NOMO-1 (cell line): ENCODE measurements around the gene ATP2B1.

Source experiments
- DNase-seq, 2 experiments: peaks; one replicate each; lab custom pipeline; 2025; ENCODE audit not compliant: unreplicated experiment in 2 of 2; lab: John Stamatoyannopoulos, UW

ATP2B1 gene

DNA sequence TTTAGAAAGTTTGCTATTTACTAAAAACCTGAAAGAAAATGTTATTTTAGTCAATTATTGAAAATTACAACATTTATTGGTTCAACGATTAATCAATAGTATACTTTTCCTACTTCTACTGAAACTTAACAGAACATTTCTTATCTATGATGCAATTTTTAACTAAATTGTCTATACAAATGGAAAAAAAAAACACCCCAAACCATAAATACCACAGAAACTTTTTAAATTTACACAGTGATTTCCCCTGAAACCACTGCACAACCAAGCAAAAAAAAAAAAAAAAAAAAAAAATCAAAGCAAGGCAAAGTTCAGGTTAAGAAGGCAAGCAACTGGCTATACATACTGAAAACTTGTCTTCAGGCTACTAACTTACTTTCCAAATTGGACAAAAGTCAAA is 110.9 kb downstream of the ATP2B1 start:
- no peak for DNase-seq

DNA sequence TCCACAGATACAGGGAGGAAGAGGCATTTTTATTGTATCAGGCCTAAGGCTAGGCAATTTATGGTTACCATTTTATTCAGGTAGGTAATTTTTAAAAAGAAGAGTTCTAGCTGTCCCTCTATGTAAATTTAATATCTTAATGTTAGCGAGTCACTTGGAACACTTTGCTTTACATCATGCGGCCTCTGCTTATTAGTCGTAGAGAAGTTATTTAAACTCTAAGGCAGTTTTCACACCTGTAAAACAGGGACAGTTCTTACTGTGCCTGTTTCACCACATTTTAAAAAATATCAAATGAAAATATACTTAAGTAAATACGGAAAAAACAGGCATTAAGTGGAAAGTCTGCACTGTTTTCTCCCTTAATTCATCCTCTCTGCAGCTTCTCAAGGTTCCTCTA is 111.4 kb downstream of the ATP2B1 start:
- DNase-seq, result no peak

DNA sequence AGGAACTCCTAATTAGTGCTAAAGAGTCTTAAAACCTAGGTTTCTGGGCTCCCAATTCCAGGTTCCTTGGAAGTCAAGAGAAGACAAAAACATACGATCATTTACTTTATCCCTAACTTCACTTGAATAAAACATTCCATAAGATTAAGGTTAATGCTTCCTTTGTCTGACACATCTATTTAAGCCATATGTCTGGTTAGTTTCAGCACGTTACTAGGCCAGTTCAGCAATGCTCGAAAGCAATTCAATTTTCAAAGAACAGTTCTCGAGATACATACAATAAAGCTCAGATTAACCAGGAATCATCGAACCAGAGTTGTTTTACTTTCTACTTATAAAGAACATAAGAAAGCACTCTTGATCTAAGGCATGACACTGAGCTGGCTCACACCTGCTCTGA is 114.8 kb downstream of the ATP2B1 start:
- DNase-seq, result no peak

DNA sequence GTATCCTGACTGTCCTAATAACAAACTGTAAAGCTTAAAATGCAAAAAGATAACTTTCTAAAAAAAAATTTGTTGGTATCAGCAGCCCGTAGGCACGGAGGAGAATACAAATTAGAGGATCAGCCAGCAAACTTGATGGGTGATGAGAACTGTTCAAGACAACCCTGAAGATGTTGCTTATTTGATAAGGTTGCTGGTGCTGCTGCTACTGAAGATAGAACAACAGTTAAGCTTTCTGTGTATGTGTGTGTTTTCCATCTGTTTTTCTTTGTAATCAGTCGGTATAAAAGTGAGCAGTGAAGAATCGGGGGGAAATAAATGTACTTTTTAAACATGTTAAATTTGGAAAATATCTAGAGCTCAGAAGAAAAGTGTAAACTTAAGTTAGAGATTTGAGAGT is 115.4 kb downstream of the ATP2B1 start:
- no peak for DNase-seq

DNA sequence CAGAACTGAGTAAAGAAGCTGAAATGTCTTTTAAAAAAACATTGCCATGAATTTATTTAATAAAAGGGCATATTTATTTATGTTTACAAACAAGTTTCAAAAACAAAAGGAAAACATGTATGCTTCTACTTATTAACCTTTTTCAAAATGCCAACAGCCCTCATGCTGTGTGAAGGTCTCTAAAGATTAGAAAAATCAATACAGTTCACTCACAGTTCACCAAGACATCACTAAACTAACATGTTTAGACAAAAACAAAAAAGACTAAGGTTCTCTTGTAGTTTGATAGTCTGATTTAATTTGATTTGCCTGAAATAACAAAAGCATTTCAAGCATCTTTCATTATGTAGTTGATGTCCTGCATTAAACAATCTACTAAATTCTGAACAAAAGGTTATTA is 118.9 kb downstream of the ATP2B1 start:
- no peak for DNase-seq

DNA sequence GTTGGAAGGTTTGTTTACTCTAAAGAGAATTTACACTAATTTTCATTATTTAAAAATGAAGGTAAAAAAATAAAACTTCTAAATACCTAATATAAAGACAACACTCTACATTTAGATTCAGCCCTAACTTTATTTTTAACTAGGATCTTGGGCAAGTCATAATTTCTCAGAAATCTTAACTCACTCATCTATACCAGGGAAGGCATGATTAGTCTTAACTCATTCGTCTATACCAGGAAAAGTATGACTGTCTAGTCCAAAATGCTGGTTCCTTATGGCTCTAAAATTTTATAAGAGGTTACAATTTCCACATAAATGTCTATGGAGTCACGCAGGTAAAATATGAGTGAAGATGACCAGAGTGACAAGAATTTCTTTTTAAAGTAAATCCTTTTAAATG is 130.1 kb downstream of the ATP2B1 start:
- DNase-seq, result no peak

DNA sequence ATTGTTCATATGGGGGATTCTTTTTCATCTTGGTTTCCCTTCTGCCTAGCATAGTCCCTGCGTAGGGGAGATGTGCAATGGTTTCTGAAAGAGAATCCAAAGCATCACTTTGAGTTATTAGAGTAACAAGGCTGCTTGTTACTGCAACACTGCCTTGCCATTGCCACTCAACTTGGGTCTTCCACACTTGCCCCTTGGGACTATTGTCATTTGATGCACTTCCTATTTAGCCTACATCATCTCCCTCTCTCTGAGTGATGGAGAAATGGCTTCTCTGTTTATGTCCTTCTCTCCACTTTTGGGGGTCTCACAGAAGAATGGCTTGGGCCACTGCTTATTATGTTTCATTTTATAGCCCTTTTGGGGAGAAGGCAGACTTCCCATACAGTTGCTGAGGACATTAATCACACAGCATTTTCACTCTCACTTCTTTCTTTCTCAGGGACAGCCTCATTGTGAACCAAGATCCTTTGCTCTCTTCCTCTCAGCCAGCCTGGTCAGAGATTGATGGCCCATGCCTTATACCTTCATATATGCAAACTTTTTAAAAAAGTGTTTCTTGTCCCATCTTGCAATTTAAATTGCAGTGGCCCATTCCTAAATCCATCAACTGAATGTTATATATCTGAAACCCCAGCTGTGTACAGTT is 131.9 kb downstream of the ATP2B1 start:
- DNase-seq, result peak in 1 of 2 experiments; percentile 52

DNA sequence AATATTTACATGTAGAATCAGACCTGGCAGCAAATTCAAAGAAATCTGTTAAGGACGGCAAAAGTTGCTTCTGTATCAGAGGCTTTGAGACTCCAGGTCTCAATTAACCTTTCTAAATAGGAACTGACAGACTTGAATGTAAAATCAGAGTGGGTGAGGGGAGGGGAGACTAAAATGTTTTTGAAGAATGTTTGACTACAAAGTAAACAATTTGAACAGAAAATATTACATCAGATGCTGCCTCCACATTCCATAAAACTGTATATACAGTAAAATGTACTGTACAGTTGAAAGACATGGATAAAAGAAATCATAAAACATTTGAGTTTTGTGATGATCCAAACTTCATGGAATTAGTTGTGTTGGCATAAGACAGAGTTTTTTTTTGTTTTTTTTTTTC is 133.3 kb downstream of the ATP2B1 start:
- DNase-seq, result peak in 1 of 2 experiments; percentile 40

DNA sequence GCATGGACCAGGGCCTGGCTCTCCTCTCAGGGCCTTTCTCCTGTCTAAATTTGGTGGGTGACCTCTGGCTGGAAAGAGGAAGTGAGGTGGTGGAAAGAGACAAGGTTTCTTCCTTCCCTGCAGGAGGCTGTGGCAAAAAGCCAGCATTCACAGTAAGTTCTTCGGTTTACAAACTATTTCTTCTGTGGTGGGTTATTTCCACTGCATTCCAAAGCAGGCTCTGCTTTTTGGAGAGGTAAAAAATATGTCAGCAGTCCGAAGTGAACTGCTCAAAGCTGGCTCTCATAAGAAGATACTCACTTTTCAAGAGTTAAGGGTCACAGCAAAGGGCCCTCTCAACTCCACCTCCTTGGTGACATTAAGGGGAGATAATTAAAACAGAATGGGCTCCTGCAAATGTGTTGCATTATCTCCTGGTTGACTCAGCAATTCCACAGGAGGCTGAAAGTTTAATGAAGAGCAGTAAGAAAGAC is 133.9 kb downstream of the ATP2B1 start:
- DNase-seq, result peak; percentile 51 to 73

DNA sequence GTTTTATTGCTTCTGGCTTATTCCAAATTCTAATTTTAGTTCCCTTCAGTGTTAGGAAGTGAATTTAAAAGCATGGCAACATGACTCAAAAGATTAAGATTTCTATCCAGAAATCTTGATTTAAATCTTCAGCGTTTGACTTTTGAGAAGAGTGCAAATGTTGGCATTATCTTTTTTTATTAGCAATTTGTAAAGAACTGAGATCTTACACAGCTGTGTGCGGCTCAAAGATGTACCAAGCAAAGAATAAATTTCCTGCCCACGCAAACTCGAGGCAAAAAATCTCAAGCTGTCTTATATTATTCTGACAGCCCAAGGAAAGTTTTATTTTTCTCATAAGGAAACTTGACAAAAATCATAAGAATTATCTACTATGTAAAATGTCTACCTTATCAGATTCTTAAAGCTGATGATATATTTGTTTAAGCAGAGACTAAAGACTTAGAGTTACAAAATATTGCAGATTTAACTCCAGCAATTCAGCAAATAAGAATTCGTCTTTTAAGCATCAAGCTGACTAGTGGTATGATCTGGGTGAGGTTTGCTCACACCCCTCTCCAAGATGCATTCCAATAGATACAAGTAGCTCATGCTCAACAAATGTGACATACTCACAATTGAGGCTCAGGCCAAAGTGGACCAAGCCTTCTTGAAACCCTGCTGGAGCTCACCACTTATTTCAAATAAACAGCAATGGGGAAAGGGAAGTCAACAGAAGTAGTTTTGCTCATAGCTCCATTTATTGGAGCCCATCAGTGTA is 135.4 kb downstream of the ATP2B1 start:
- no peak for DNase-seq

DNA sequence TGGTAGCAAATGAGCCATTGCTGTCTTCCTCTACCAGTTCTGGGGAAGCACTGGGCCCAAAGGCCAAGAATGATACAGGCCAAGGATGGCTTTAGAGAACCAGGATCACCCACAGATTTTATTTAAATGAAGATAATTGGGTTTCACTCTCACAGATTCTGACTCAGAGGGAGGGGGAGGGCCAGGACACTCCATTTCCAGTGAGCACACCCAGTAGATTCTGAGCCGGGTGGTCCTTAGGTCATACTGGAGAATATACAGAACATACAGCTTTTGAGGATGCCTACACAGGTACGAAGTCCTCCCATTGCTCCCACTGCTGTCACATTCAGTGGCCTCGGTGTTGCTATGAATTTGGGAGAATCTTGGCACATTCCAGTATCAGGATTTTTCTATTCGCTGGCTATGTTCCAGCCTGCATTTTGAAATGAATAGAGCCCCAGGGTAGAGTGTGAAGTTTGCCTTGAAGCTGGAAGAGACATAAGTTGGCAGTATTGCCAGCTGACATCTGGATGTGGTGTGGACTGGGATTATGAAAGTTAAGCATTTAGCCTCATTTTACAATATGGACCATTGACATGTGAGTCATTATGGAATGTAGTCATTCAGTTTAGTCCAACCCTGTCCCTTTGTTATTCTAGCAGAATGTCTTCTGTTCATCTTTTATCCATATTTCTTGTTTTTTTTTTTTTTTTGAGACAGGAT is 137.0 kb downstream of the ATP2B1 start:
- DNase-seq, result no peak

DNA sequence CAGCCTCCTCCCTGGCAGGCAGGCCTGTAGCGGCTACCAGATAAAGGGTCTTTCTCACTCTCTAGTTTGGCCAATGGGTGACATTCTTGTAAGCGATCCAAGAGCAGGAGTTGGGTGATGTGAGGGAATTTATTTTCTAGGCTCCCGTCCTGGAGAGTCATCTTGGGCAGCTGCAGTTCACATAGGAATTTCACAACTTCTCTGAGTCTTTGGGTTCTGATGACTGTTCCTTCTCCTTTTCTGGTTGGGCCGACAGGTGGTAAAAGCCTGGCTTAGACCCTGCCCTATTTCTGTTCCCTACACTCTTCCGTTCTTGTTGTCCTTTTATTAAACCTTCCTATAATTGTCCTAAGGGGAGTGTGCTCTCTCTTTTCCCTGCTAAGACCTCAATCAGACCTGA is 140.2 kb downstream of the ATP2B1 start:
- DNase-seq, result peak; percentile 19 to 38

DNA sequence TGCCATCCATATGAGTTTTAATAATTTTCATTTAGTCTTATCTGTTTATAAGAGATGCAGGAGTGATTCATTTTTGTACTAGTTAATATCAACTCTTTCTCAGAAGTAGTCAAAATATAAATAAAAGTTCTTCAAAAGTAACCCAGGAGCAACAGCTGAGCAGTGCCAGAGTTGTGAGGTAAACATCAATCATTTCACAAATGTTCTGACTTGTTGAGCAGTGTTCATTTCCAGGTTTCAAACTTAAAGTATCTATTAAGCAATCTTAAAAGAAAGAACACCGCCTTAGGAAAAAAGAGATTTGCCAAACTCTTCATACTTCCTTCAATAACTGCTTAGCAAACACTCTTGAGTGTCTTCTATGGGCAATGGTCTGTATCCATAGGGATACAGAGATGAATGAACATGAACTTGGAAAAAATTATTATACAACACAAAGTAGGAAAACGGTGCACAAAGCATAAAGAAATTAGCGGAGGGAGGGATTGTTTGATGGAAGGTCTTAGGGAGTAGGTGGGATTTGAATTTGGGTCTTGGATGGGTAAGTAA is 140.9 kb downstream of the ATP2B1 start:
- DNase-seq, result no peak

DNA sequence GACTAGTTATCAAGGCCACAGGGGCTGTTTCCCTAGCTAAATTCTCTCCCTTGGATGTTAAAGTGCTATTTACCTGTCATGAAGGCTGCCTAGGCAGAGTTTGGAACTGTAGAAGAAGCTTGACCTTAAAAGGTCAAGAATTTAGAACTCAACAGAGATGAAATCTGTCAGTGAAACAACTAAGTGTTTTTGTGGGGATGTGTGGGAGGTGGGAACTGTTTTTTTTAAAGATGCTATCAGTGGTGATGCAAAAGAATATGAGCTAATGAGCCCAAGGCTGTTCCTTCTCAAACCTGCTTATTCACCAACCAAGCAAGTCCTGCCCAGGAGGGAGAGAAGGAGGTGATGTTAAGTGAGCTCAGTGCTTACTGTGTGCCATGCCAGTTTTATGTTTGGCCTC is 142.0 kb downstream of the ATP2B1 start:
- no peak for DNase-seq

DNA sequence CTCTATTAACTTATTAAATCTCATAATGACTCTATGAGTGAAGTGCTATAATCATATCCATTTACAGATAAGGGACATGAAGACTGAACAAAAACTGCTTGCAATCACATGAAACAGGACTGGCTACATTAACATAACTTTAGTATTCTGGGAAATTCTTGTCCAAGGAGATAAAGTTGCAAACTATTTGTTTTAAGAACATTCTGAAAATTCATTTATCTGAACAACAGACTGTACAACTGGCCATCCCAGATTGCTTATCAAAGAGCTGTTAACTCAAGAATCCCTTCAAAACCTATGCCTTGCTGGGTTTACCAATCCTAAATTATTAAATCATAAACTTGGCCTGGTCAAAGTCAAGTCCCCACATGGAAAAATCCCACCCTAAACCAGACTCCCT is 143.6 kb downstream of the ATP2B1 start:
- DNase-seq, result no peak

DNA sequence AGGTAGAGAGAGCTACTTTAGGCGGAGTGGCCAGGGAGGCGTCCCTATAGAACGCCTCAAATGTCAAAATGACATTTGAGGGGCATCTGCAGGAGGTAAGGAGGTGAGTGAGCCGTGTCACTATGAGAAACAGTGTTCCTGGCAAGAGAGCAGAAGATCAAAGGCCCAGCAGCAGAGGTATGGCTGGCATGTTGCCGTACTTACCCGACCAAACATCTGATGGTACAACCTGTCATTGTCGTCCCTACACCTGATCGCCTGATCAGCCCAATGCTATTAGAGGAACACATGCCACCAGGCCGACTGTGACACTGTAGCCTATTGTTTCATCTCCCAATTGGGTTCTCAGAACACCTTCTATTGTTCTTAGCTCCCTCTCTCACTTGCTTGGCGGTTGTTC is 148.9 kb downstream of the ATP2B1 start:
- no peak for DNase-seq

DNA sequence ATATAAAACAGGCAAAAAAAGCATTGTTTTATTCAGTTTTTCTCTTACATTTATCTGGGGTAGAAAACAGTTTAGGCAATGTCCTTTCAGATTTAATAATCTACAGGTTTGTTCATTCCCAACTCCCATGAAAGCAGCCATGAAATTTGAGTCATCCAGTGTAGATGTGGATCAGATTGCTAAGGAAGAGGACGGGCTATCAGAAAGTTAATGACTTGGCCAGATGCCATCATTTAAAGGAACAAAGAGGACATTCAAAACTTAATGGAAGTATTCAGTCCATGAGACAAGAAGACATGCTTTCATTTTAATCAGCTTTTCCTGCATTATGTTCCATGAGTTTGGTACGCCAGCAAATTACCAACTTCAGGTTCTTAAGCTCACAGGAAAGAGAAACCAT is 151.7 kb downstream of the ATP2B1 start:
- DNase-seq, result no peak

DNA sequence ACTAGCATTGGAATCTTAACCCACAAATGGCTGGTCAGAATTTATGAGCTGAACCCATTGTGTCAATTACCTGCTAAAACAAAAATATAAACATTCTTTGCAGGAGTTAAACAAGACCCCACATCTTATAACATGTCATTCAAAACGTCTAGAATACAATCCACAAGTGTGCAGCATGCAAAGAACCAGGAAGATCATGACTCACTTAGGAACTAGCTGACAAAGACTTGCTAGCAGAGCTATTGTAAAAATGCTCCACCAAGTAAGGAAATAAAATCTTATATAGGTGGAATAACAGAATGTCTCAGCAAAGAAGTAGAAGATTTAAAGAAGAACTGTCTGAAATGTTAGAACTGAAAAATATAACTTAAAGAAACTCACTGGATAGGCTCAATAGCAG is 156.3 kb downstream of the ATP2B1 start:
- DNase-seq, result no peak

DNA sequence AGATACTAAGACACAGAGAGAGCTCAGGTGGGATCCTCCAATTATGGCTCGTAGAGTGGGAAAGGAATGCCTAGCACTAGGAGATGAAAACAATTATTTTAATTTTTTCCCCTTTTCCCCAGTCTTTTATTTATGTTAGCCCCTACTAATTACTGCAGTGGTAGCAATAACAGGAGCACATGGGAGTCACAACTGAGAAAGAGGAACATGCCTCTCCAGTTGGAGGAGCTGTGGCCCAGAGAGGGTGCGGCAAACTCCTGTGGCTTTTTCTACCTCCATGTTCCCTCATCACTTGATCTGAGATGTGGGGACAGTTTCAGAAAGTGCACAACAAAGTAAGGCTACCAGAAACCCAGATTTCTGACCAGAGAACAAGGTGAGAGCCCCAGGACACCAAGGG is 156.9 kb downstream of the ATP2B1 start:
- no peak for DNase-seq

DNA sequence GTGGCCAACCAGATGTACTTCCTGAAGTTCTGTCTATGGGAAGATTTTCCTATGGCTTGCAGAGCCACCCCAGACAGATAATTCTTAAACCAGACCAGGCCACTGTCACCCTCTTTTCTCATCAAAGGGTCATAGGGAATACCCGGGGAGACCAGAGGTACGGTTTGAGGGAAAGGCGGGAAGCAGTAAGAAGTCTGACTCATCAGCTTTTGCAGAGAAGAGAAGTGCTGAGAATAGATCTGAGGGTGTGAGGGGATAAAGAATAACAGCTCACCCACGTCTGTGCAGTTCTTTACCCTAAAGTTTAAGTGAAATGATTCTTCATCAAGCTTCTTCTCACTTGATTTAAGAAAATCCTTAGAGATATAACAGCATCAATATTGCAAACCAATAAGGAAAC is 161.5 kb downstream of the ATP2B1 start:
- DNase-seq, result no peak

DNA sequence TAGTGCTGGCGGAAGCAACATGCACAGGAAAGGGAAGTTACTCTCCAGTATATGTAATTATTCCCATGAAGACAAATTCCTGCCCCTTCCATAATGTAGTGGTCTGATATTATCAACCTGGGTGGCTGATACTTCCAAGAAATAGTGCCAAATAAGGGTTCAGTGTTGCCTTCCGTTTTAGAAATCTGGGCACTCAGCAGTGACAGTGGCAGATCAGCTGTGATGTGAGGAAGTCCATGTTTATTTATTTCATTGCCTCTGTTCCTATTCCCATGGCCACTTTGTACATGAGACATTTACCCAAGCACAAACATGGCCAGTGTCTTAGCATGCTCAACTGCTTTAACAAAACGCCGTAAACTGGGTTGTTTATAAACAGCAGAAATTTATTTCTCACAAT is 162.5 kb downstream of the ATP2B1 start:
- DNase-seq, result no peak
